WTC11 (cell line): ENCODE measurements around the gene GGT6. TPM values are rescaled to one million over a fixed set of nuclear protein-coding genes. Genes with fewer than 3 reads are reported as not detected.

ENCODE experiments used
- ATAC-seq: fragments of 200-7000 bp; cut with Tn5 transposase; 2 replicates; pipeline ENCODE4 v1.10.0; 2021; ENCODE audit warnings: mild to moderate bottlenecking, moderate library complexity
- CTCF ChIA-PET: fragments of 300-600 bp; sonication (Branson Sonifier 250); formaldehyde crosslinking; loops from one replicate; lab custom pipeline; 2021; ENCODE audit warnings: antibody characterized with exemption; lab: Charles Lee
- POLR2A ChIA-PET: fragments of 350-600 bp; sonication (Branson Sonifier 250); formaldehyde crosslinking; loops from one replicate; lab custom pipeline; 2021; ENCODE audit warnings: antibody characterized with exemption; lab: Charles Lee
- DNase-seq: peaks from one replicate; pipeline ENCODE4 v3.0.0; 2021; ENCODE audit warnings: low spot score
- H3K27ac Mint-ChIP-seq: 2 replicates; pipeline ENCODE4 v1.8.0; 2021; ENCODE audit warnings: mixed read lengths
- H3K27me3 Mint-ChIP-seq: 2 replicates; pipeline ENCODE4 v1.8.0; 2021; ENCODE audit warnings: low read depth, mild to moderate bottlenecking, moderate library complexity, mixed read lengths
- H3K36me3 Mint-ChIP-seq: 2 replicates; pipeline ENCODE4 v1.8.0; 2021; ENCODE audit warnings: mixed read lengths
- H3K4me1 Mint-ChIP-seq: 2 replicates; pipeline ENCODE4 v1.8.0; 2022; ENCODE audit warnings: mixed read lengths
- H3K4me3 Mint-ChIP-seq: 2 replicates; pipeline ENCODE4 v1.8.0; 2021; ENCODE audit warnings: mild to moderate bottlenecking, moderate library complexity, mixed read lengths
- H3K9me3 Mint-ChIP-seq: 2 replicates; pipeline ENCODE4 v1.8.0; 2021; ENCODE audit warnings: mixed read lengths
- AR ChIP-seq: fragments of 250-450 bp; sonication (Bioruptor Pico); IDR thresholded peaks from 2 replicates; pipeline ENCODE4 v1.9.0; 2021; ENCODE audit warnings: mild to moderate bottlenecking
- ATF3 ChIP-seq: sonication (generic); formaldehyde crosslinking; conservative IDR thresholded peaks from 2 replicates; pipeline ENCODE4 v1.8.1; 2022; ENCODE audit warnings: mild to moderate bottlenecking, missing genetic modification reagents
- E2F5 ChIP-seq: sonication (generic); formaldehyde crosslinking; IDR thresholded peaks from 2 replicates; pipeline ENCODE4 v1.8.1; 2022; ENCODE audit warnings: mild to moderate bottlenecking, moderate library complexity, missing genetic modification reagents
- FOXK1 ChIP-seq: sonication (generic); formaldehyde crosslinking; IDR thresholded peaks from 2 replicates; pipeline ENCODE4 v1.8.0; 2022; ENCODE audit warnings: mild to moderate bottlenecking, moderate library complexity, missing genetic modification reagents
- HMGXB4 ChIP-seq: sonication (generic); formaldehyde crosslinking; IDR thresholded peaks from 2 replicates; pipeline ENCODE4 v1.8.1; 2023; ENCODE audit warnings: mild to moderate bottlenecking, moderate library complexity, missing genetic modification reagents
- MLX ChIP-seq: sonication (generic); formaldehyde crosslinking; IDR thresholded peaks from 2 replicates; pipeline ENCODE4 v1.8.1; 2023; ENCODE audit warnings: mild to moderate bottlenecking, missing genetic modification reagents, moderate library complexity
- MXD4 ChIP-seq: fragments of 250-450 bp; sonication (Bioruptor Pico); IDR thresholded peaks from 2 replicates; pipeline ENCODE4 v1.8.0; 2021; ENCODE audit warnings: mild to moderate bottlenecking, moderate library complexity, borderline replicate concordance
- PREB ChIP-seq: sonication (generic); formaldehyde crosslinking; IDR thresholded peaks from 2 replicates; pipeline ENCODE4 v1.8.1; 2022; ENCODE audit warnings: mild to moderate bottlenecking, missing genetic modification reagents, moderate library complexity, borderline replicate concordance
- ZBTB21 ChIP-seq: sonication (generic); formaldehyde crosslinking; IDR thresholded peaks from 2 replicates; pipeline ENCODE4 v1.8.1; 2023; ENCODE audit warnings: mild to moderate bottlenecking, missing genetic modification reagents, borderline replicate concordance
- ZNF219 ChIP-seq: sonication (generic); formaldehyde crosslinking; IDR thresholded peaks from 2 replicates; pipeline ENCODE4 v1.8.0; 2023; ENCODE audit warnings: missing genetic modification reagents, mild to moderate bottlenecking, borderline replicate concordance
- ZNF263 ChIP-seq: sonication (generic); formaldehyde crosslinking; IDR thresholded peaks from 2 replicates; pipeline ENCODE4 v1.8.1; 2022; ENCODE audit warnings: low read depth, mild to moderate bottlenecking, moderate library complexity, missing genetic modification reagents
- ZNF423 ChIP-seq: fragments of 250-450 bp; sonication (Bioruptor Pico); IDR thresholded peaks from 2 replicates; pipeline ENCODE4 v2.1.2; 2022; ENCODE audit warnings: mild to moderate bottlenecking, moderate library complexity
- total RNA-seq: library from RNA; stranded (reverse); gene quantifications from 3 replicates; pipeline ENCODE4 v1.2.3, GENCODE V29; 2021
- TF ChIP-seq, protein P1 (sequence below): fragments of 250-450 bp; sonication (Bioruptor Pico); IDR thresholded peaks from 2 replicates; pipeline ENCODE4 v1.8.0; 2021; ENCODE audit warnings: mild to moderate bottlenecking
- TF ChIP-seq, protein P2 (sequence below): sonication (generic); formaldehyde crosslinking; IDR thresholded peaks from 2 replicates; pipeline ENCODE4 v1.8.1; 2023; ENCODE audit warnings: mild to moderate bottlenecking, missing genetic modification reagents
- TF ChIP-seq, protein P3 (sequence below): fragments of 250-450 bp; sonication (Bioruptor Pico); conservative IDR thresholded peaks from 2 replicates; pipeline ENCODE4 v1.9.0; 2021; ENCODE audit warnings: mild to moderate bottlenecking
- TF ChIP-seq, protein P4 (sequence below): sonication (generic); formaldehyde crosslinking; IDR thresholded peaks from 2 replicates; pipeline ENCODE4 v1.8.1; 2023; ENCODE audit warnings: mild to moderate bottlenecking, missing genetic modification reagents, borderline replicate concordance

GGT6 gene
- total RNA-seq, 1 experiment from 2014 or later: 0.07 TPM

DNA sequence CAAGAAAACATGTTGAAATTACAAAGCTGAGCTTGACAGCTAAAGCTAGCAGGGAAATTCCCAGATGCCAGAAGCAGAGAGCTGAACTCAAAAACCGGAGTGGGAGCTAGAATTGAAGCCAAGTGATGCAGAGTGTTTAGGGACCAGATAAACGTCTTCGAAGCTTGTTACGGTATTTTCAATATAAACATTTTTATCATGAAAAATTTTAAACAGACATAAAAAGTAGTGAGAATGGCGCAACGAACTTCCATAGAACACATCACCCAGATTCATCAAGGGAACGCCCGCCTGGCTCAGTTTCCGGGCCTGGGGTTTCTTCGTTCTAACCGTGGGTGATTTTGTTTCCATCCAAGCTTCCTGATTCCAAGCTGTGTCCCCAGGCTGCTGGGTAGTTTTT, 43.6 kb downstream of the GGT6 start:
- no peak for ATAC-seq
- ChIA-PET POLR2A (no interaction called here), CTCF (interaction anchor here (0.6 kb wide), 1 partner anchor 256 kb away, joined by 5 read pairs; no protein-coding TSS in a partner anchor)
- no peak overlapping the region for H3K4me3 Mint-ChIP-seq
- peaks cover 7% of the 10 kb centered on the region for H3K4me1 Mint-ChIP-seq
- H3K9me3 Mint-ChIP-seq: no peaks in the 10 kb centered on the region
- TF ChIP-seq ZBTB21 (CRISPR knock-in tag) (no peak), ATF3 (CRISPR knock-in tag) (no peak), E2F5 (no peak), FOXK1 (CRISPR knock-in tag) (no peak), ZNF263 (CRISPR knock-in tag) (no peak), MLX (no peak), ZNF423 (no peak), AR (CRISPR knock-in tag) (no peak), HMGXB4 (CRISPR knock-in tag) (no peak), ZNF219 (CRISPR knock-in tag) (no peak), PREB (CRISPR knock-in tag) (no peak)
- TF ChIP-seq, protein P1, sequence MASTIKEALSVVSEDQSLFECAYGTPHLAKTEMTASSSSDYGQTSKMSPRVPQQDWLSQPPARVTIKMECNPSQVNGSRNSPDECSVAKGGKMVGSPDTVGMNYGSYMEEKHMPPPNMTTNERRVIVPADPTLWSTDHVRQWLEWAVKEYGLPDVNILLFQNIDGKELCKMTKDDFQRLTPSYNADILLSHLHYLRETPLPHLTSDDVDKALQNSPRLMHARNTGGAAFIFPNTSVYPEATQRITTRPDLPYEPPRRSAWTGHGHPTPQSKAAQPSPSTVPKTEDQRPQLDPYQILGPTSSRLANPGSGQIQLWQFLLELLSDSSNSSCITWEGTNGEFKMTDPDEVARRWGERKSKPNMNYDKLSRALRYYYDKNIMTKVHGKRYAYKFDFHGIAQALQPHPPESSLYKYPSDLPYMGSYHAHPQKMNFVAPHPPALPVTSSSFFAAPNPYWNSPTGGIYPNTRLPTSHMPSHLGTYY (CRISPR knock-in tag): no peak
- TF ChIP-seq, protein P2, sequence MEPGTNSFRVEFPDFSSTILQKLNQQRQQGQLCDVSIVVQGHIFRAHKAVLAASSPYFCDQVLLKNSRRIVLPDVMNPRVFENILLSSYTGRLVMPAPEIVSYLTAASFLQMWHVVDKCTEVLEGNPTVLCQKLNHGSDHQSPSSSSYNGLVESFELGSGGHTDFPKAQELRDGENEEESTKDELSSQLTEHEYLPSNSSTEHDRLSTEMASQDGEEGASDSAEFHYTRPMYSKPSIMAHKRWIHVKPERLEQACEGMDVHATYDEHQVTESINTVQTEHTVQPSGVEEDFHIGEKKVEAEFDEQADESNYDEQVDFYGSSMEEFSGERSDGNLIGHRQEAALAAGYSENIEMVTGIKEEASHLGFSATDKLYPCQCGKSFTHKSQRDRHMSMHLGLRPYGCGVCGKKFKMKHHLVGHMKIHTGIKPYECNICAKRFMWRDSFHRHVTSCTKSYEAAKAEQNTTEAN (CRISPR knock-in tag): no peak
- DNase-seq: no peak
- no peak overlapping the region for H3K27ac Mint-ChIP-seq
- no peaks in the 10 kb centered on the region for H3K36me3 Mint-ChIP-seq
- H3K27me3 Mint-ChIP-seq: peaks cover 28% of the 10 kb centered on the region

- CTCF ChIA-PET: interaction anchor here (0.9 kb wide), 1 partner anchor 33 kb away, joined by 3 read pairs; no protein-coding TSS in a partner anchor
- no peak for ATAC-seq
- POLR2A ChIA-PET: no interaction called here
- peaks cover 21% of the 10 kb centered on the region for H3K27me3 Mint-ChIP-seq
- no peaks in the 10 kb centered on the region for H3K9me3 Mint-ChIP-seq
- H3K27ac Mint-ChIP-seq: no peak overlapping the region
- peaks cover 7% of the 10 kb centered on the region for H3K4me1 Mint-ChIP-seq
- no peaks in the 10 kb centered on the region for H3K36me3 Mint-ChIP-seq
- DNase-seq: no peak
- no peak overlapping the region for H3K4me3 Mint-ChIP-seq
- TF ChIP-seq, protein P3, sequence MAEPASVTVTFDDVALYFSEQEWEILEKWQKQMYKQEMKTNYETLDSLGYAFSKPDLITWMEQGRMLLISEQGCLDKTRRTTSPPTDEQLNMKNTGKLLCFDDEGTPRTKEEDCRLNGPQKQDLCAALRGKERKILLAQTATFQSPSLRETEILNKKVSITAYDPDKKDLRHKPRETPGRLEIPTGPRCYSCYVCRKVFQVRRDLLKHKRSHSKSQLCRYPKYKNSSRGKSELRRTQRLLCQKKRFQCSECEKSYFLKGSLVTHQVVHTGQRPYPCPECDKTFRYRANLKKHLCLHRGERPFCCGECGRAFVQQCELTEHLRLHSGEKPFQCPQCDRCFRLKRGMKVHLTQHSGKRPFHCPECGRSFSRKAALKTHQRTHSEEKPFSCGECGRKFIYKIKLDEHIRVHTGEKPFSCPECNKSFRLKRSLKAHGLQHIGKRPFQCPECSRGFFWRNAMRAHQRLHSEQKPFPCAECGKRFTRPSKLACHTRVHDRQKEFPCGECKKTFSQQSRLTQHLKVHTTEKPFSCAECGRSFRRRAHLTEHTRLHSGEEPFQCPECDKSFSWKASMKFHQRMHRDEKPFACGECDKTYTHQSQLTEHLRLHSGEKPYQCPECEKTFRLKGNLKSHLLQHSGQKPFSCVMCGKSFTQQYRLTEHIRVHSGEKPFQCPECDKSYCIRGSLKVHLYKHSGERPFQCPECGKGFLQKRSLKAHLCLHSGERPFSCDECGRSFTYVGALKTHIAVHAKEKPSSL: no peak
- TF ChIP-seq, protein P4, sequence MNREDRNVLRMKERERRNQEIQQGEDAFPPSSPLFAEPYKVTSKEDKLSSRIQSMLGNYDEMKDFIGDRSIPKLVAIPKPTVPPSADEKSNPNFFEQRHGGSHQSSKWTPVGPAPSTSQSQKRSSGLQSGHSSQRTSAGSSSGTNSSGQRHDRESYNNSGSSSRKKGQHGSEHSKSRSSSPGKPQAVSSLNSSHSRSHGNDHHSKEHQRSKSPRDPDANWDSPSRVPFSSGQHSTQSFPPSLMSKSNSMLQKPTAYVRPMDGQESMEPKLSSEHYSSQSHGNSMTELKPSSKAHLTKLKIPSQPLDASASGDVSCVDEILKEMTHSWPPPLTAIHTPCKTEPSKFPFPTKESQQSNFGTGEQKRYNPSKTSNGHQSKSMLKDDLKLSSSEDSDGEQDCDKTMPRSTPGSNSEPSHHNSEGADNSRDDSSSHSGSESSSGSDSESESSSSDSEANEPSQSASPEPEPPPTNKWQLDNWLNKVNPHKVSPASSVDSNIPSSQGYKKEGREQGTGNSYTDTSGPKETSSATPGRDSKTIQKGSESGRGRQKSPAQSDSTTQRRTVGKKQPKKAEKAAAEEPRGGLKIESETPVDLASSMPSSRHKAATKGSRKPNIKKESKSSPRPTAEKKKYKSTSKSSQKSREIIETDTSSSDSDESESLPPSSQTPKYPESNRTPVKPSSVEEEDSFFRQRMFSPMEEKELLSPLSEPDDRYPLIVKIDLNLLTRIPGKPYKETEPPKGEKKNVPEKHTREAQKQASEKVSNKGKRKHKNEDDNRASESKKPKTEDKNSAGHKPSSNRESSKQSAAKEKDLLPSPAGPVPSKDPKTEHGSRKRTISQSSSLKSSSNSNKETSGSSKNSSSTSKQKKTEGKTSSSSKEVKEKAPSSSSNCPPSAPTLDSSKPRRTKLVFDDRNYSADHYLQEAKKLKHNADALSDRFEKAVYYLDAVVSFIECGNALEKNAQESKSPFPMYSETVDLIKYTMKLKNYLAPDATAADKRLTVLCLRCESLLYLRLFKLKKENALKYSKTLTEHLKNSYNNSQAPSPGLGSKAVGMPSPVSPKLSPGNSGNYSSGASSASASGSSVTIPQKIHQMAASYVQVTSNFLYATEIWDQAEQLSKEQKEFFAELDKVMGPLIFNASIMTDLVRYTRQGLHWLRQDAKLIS: no peak
- no peak for TF ChIP-seq MXD4 (CRISPR knock-in tag)
These were observed 44.9 kb downstream of the GGT6 start for GRCh38 chr17:4515501-4515900.
